SK-N-SH (cell line): ENCODE results near the gene LDAH. TPM values are rescaled to one million over a fixed set of nuclear protein-coding genes. Genes with fewer than 3 reads are reported as not detected.

Source experiments
- CTCF ChIA-PET: fragments of 300-600, 350-600 bp; formaldehyde crosslinking; extraction: SDS; loops from one replicate; lab custom pipeline; 2021; lab: Yijun Ruan, JAX
- POLR2A ChIA-PET: fragments of 350-600 bp; sonication (Branson Sonifier 250); formaldehyde crosslinking; extraction: SDS; loops from one replicate; lab custom pipeline; 2020; ENCODE audit warnings: antibody characterized with exemption, inconsistent platforms; lab: Yijun Ruan, JAX
- DNase-seq: peaks from one replicate; pipeline ENCODE4 v3.0.0; 2012
- H2AFZ ChIP-seq: fragments of 200-600 bp; sonication (generic); 2 replicates; pipeline ENCODE4 v1.8.1; 2016; ENCODE audit warnings: antibody characterized with exemption, mild to moderate bottlenecking, low read depth
- H3F3A ChIP-seq: fragments of 200-600 bp; sonication (generic); replicated peaks from 2 replicates; pipeline ENCODE3; 2016; ENCODE audit warnings: antibody characterized with exemption, mild to moderate bottlenecking; ENCODE audit not compliant: insufficient read depth
- H3K27ac ChIP-seq, 2 experiments: fragments of 200-500 bp in 1 of 2; fragments of 200-600 bp in 1 of 2; sonication (Bioruptor generic) in 1 of 2; sonication (generic), shearing (Covaris generic) in 1 of 2; 2 replicates each; pipeline versions ENCODE4 v1.5.1 to v1.6.1; 2014 to 2016; ENCODE audit warnings: low read depth in 2 of 2, inconsistent platforms in 1 of 2, low read length in 1 of 2, mild to moderate bottlenecking in 1 of 2, mixed read lengths in 1 of 2
- H3K27me3 ChIP-seq: fragments of 200-600 bp; sonication (generic), shearing (Covaris generic); 2 replicates; pipeline ENCODE4 v1.6.1; 2016; ENCODE audit warnings: mixed run types; ENCODE audit not compliant: insufficient read depth
- H3K36me3 ChIP-seq, 2 experiments: fragments of 200-500 bp in 1 of 2; fragments of 200-600 bp in 1 of 2; sonication (Bioruptor generic) in 1 of 2; sonication (generic) in 1 of 2; replicated peaks in 1 of 2; 2 replicates each; pipeline versions ENCODE3 to v1.5.1; 2014 to 2016; ENCODE audit warnings: low read length in 1 of 2, mild to moderate bottlenecking in 1 of 2; ENCODE audit not compliant: insufficient read depth in 2 of 2, control insufficient read depth in 1 of 2
- H3K4me1 ChIP-seq, 2 experiments: fragments of 200-500 bp in 1 of 2; fragments of 200-600 bp in 1 of 2; sonication (Bioruptor generic) in 1 of 2; sonication (generic), shearing (Covaris generic) in 1 of 2; 2 replicates each; pipeline versions ENCODE4 v1.5.1 to v1.6.1; 2014 to 2016; ENCODE audit warnings: low read depth in 1 of 2, low read length in 1 of 2, mixed run types in 1 of 2; ENCODE audit not compliant: insufficient read depth in 2 of 2, control insufficient read depth in 1 of 2
- H3K4me2 ChIP-seq: fragments of 200-600 bp; sonication (generic), shearing (Covaris generic); 2 replicates; pipeline ENCODE4 v1.6.1; 2017; ENCODE audit warnings: mixed run types
- H3K4me3 ChIP-seq, 2 experiments: fragments of 200-500 bp in 1 of 2; fragments of 200-600 bp in 1 of 2; sonication (Bioruptor generic) in 1 of 2; sonication (generic), shearing (Covaris generic) in 1 of 2; 2 replicates each; pipeline versions ENCODE4 v1.5.1 to v1.8.1; 2014 to 2016; ENCODE audit warnings: low read depth in 2 of 2, inconsistent platforms in 1 of 2, low read length in 1 of 2, mild to moderate bottlenecking in 1 of 2, mixed read lengths in 1 of 2, moderate library complexity in 1 of 2
- H3K79me2 ChIP-seq: fragments of 200-600 bp; sonication (generic); 2 replicates; pipeline ENCODE4 v1.8.1; 2017; ENCODE audit warnings: mild to moderate bottlenecking; ENCODE audit not compliant: insufficient read depth
- H3K9ac ChIP-seq: fragments of 200-600 bp; sonication (generic); 2 replicates; pipeline ENCODE4 v1.6.1; 2017; ENCODE audit warnings: mixed run types
- H3K9me2 ChIP-seq: fragments of 200-600 bp; sonication (generic); 2 replicates; pipeline ENCODE4 v1.6.1; 2017; ENCODE audit warnings: mixed run types
- H3K9me3 ChIP-seq: fragments of 200-600 bp; sonication (generic); 2 replicates; pipeline ENCODE4 v1.6.1; 2017; ENCODE audit warnings: mixed run types, mild to moderate bottlenecking, moderate library complexity
- H4K20me1 ChIP-seq: fragments of 200-600 bp; sonication (generic); 2 replicates; pipeline ENCODE4 v1.6.1; 2017; ENCODE audit warnings: mild to moderate bottlenecking, mixed run types; ENCODE audit not compliant: insufficient read depth
- CHD2 ChIP-seq: fragments of 150-350 bp; IDR thresholded peaks from 2 replicates; pipeline ENCODE4 v1.6.1; 2018; ENCODE audit warnings: low read length; ENCODE audit not compliant: partially characterized antibody
- EP300 ChIP-seq, 2 experiments: IDR thresholded peaks; 2 replicates each; pipeline versions ENCODE4 v1.4.0 to v1.6.1; 2012; ENCODE audit warnings: borderline replicate concordance in 1 of 2, low read depth in 1 of 2, low read length in 1 of 2
- FOSL2 ChIP-seq: IDR thresholded peaks from 2 replicates; pipeline ENCODE4 v1.4.0; 2012; ENCODE audit warnings: low read depth, mild to moderate bottlenecking, moderate library complexity, borderline replicate concordance
- FOXJ3 ChIP-seq: sonication (generic); formaldehyde crosslinking; IDR thresholded peaks from 2 replicates; pipeline ENCODE4 v1.5.1; 2020; ENCODE audit warnings: mild to moderate bottlenecking, missing genetic modification reagents
- GABPA ChIP-seq: IDR thresholded peaks from 2 replicates; pipeline ENCODE4 v1.4.0; 2012; ENCODE audit warnings: low read depth, mild to moderate bottlenecking
- GATA2 ChIP-seq: sonication (generic); formaldehyde crosslinking; IDR thresholded peaks from 2 replicates; pipeline ENCODE4 v1.5.0; 2020; ENCODE audit warnings: mild to moderate bottlenecking, missing genetic modification reagents
- JUND ChIP-seq: IDR thresholded peaks from 2 replicates; pipeline ENCODE4 v1.4.0; 2012
- POLR2AphosphoS5 ChIP-seq: IDR thresholded peaks from 2 replicates; pipeline ENCODE4 v1.6.1; 2012; ENCODE audit warnings: low read depth, low read length
- RAD21 ChIP-seq: IDR thresholded peaks from 2 replicates; pipeline ENCODE4 v1.6.1; 2012; ENCODE audit warnings: mild to moderate bottlenecking, low read length
- RXRA ChIP-seq: IDR thresholded peaks from 2 replicates; pipeline ENCODE4 v1.4.0; 2012; ENCODE audit warnings: low read depth, mild to moderate bottlenecking, borderline replicate concordance
- SIN3A ChIP-seq: IDR thresholded peaks from 2 replicates; pipeline ENCODE4 v1.6.1; 2012; ENCODE audit warnings: low read depth, mild to moderate bottlenecking, low read length, moderate library complexity, borderline replicate concordance
- TAF1 ChIP-seq: IDR thresholded peaks from 2 replicates; pipeline ENCODE4 v1.6.1; 2012; ENCODE audit warnings: low read depth, mild to moderate bottlenecking, low read length, moderate library complexity, borderline replicate concordance
- TEAD4 ChIP-seq: IDR thresholded peaks from 2 replicates; pipeline ENCODE4 v1.4.0; 2012; ENCODE audit warnings: mild to moderate bottlenecking, borderline replicate concordance; ENCODE audit not compliant: insufficient read depth
- WGBS: methylation state at CpG from one replicate; pipeline ENCODE4 v1.1.6; 2017; ENCODE audit warnings: low lambda C conversion rate; 5-methylcytosine and 5-hydroxymethylcytosine counted together
- polyA plus RNA-seq, 3 experiments: library from polyadenylated mRNA; depleted of rRNA; stranded (reverse); fragments of >200 nt; gene quantifications; 2 replicates each; pipeline ENCODE4 v1.2.3, GENCODE V29; 2012
- TF ChIP-seq, protein P1 (sequence below): IDR thresholded peaks from 2 replicates; pipeline ENCODE4 v1.4.0; 2012; ENCODE audit warnings: low read depth, borderline replicate concordance
- TF ChIP-seq, protein P2 (sequence below): fragments of 150-350 bp; IDR thresholded peaks from 2 replicates; pipeline ENCODE4 v1.6.1; 2017; ENCODE audit warnings: antibody characterized with exemption, low read length, low read depth, borderline replicate concordance
- TF ChIP-seq, protein P3 (sequence below): fragments of 200-600 bp; sonication (generic); IDR thresholded peaks from 2 replicates; pipeline ENCODE4 v1.6.1; 2017; ENCODE audit warnings: antibody characterized with exemption, mild to moderate bottlenecking, moderate library complexity
- TF ChIP-seq, protein P4 (sequence below): IDR thresholded peaks from 2 replicates; pipeline ENCODE4 v1.4.0; 2012; ENCODE audit warnings: low read depth
- TF ChIP-seq, protein P5 (sequence below): fragments of 150-350 bp; IDR thresholded peaks from 2 replicates; pipeline ENCODE4 v1.6.1; 2016; ENCODE audit warnings: mild to moderate bottlenecking, low read depth, low read length

LDAH gene
- polyA plus RNA-seq, 1 of the 3 experiments (the other 2 are of a cell fraction): 12.7 TPM

- CTCF ChIA-PET: interaction anchor here (0.7 to 2.7 kb wide), 8 partner anchors 15 to 426 kb away, joined by 3 to 16 read pairs (median 4); no protein-coding TSS in a partner anchor
- no peaks in the 10 kb centered on the region for H3K27me3 ChIP-seq
- no peaks in the 10 kb centered on the region for H4K20me1 ChIP-seq
- H3K4me3 ChIP-seq: no peak overlapping the region
- WGBS: 92% methylated on average over 3 of the region's 3 CpGs
- no peaks in the 10 kb centered on the region for H3F3A ChIP-seq
- peaks cover 0 to 30% of the 10 kb centered on the region in 2 experiments for H3K36me3 ChIP-seq
- no peak overlapping the region for H3K9ac ChIP-seq
- H3K79me2 ChIP-seq: no peaks in the 10 kb centered on the region
- H3K4me2 ChIP-seq: no peak overlapping the region
- H2AFZ ChIP-seq: no peak overlapping the region
- POLR2A ChIA-PET: no interaction called here
- H3K9me2 ChIP-seq: no peaks in the 10 kb centered on the region
- TF ChIP-seq FOXJ3 (CRISPR knock-in tag): no peak
- no peak for TF ChIP-seq TEAD4
- no peak for TF ChIP-seq GATA2
- TF ChIP-seq, all 33 proteins: peak for 0
- H3K4me1 ChIP-seq: peaks cover 0 to under 1% of the 10 kb centered on the region in 2 experiments; a peak in 2 of 4 replicates
- DNase-seq: no peak
- no peak overlapping the region for H3K27ac ChIP-seq
- no peaks in the 10 kb centered on the region for H3K9me3 ChIP-seq
These were observed 129.6 kb downstream of the LDAH start for GRCh38 chr2:20693317-20693716.

DNA sequence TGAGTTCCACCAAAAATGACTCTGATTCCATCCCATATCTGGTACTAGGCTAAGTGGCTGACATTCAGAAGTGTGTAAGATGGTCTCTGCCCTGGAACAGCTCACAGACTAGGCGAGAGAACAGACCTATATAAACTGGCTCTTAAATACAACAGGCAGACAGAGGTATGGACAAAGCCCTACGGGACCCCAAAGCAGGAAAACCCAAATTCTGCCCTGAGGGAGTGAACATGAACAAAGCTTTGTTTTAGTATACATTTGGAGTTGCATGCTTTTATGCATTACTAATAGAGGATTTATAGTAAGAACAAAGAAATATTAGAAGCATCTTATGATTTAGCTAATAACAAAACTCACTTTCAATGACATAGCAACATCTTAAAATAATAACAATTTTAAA lies 130.8 kb downstream of the LDAH start:
- Histone ChIP-seq H3K27me3 (no peaks in the 10 kb centered on the region), H3K9me3 (no peaks in the 10 kb centered on the region), H3K9ac (no peak overlapping the region), H3K79me2 (no peaks in the 10 kb centered on the region), H3K27ac (no peak overlapping the region), H3K9me2 (no peaks in the 10 kb centered on the region), H3K4me1 (no peaks in the 10 kb centered on the region; a peak in 1 of 4 replicates), H3K4me3 (no peak overlapping the region), H4K20me1 (no peaks in the 10 kb centered on the region), H3F3A (no peaks in the 10 kb centered on the region), H3K36me3 (peaks cover 1 to 34% of the 10 kb centered on the region in 2 experiments), H2AFZ (no peak overlapping the region), H3K4me2 (no peak overlapping the region)
- WGBS: 91% methylated on average over 2 of the region's 2 CpGs
- CTCF ChIA-PET: interaction anchor here (0.9 to 2.7 kb wide), 9 partner anchors 9 to 427 kb away, joined by 3 to 16 read pairs (median 4); partner anchors contain the start of gene GDF7
- DNase-seq: no peak
- POLR2A ChIA-PET: no interaction called here
- TF ChIP-seq, protein P1, sequence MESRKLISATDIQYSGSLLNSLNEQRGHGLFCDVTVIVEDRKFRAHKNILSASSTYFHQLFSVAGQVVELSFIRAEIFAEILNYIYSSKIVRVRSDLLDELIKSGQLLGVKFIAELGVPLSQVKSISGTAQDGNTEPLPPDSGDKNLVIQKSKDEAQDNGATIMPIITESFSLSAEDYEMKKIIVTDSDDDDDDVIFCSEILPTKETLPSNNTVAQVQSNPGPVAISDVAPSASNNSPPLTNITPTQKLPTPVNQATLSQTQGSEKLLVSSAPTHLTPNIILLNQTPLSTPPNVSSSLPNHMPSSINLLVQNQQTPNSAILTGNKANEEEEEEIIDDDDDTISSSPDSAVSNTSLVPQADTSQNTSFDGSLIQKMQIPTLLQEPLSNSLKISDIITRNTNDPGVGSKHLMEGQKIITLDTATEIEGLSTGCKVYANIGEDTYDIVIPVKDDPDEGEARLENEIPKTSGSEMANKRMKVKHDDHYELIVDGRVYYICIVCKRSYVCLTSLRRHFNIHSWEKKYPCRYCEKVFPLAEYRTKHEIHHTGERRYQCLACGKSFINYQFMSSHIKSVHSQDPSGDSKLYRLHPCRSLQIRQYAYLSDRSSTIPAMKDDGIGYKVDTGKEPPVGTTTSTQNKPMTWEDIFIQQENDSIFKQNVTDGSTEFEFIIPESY: no peak
- TF ChIP-seq, protein P2, sequence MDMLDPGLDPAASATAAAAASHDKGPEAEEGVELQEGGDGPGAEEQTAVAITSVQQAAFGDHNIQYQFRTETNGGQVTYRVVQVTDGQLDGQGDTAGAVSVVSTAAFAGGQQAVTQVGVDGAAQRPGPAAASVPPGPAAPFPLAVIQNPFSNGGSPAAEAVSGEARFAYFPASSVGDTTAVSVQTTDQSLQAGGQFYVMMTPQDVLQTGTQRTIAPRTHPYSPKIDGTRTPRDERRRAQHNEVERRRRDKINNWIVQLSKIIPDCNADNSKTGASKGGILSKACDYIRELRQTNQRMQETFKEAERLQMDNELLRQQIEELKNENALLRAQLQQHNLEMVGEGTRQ: no peak
- TF ChIP-seq FOSL2 (no peak), SIN3A (no peak), POLR2AphosphoS5 (no peak), TAF1 (no peak), EP300 (IDR thresholded peaks at IDR 0.05; ENCODE audit: borderline replicate concordance in 1 of 2, low read depth in 1 of 2, low read length in 1 of 2) (no peak), JUND (no peak), CHD2 (no peak), GATA2 (no peak), RXRA (no peak), RAD21 (no peak), GABPA (no peak)
- TF ChIP-seq, protein P3, sequence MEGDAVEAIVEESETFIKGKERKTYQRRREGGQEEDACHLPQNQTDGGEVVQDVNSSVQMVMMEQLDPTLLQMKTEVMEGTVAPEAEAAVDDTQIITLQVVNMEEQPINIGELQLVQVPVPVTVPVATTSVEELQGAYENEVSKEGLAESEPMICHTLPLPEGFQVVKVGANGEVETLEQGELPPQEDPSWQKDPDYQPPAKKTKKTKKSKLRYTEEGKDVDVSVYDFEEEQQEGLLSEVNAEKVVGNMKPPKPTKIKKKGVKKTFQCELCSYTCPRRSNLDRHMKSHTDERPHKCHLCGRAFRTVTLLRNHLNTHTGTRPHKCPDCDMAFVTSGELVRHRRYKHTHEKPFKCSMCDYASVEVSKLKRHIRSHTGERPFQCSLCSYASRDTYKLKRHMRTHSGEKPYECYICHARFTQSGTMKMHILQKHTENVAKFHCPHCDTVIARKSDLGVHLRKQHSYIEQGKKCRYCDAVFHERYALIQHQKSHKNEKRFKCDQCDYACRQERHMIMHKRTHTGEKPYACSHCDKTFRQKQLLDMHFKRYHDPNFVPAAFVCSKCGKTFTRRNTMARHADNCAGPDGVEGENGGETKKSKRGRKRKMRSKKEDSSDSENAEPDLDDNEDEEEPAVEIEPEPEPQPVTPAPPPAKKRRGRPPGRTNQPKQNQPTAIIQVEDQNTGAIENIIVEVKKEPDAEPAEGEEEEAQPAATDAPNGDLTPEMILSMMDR: no peak
- TF ChIP-seq, protein P4, sequence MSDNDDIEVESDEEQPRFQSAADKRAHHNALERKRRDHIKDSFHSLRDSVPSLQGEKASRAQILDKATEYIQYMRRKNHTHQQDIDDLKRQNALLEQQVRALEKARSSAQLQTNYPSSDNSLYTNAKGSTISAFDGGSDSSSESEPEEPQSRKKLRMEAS: no peak
- TF ChIP-seq, protein P5, sequence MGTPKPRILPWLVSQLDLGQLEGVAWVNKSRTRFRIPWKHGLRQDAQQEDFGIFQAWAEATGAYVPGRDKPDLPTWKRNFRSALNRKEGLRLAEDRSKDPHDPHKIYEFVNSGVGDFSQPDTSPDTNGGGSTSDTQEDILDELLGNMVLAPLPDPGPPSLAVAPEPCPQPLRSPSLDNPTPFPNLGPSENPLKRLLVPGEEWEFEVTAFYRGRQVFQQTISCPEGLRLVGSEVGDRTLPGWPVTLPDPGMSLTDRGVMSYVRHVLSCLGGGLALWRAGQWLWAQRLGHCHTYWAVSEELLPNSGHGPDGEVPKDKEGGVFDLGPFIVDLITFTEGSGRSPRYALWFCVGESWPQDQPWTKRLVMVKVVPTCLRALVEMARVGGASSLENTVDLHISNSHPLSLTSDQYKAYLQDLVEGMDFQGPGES: no peak
